Measurements from ENCODE around the gene FOSL2. TPM values are rescaled to one million over a fixed set of nuclear protein-coding genes. Genes with fewer than 3 reads are reported as not detected.
A peak's percentile ranks its signal among the peaks of the same experiment; 100 is the strongest.

FOSL2 gene
- total and polyA plus RNA-seq, 5 donors from 2014 or later = 1.9 to 195 (median 3.1) TPM

- ATAC-seq (ENCODE audit: low read depth in 2 of 2) (no peak), DNase-seq (no peak)
- peak overlapping the region in 1 of 3 donors; percentile 75 for H3K27ac Mint-ChIP-seq
- H3K4me1 ChIP-seq (ENCODE audit: control insufficient read depth, insufficient read depth, low read length, poor library complexity, severe bottlenecking) = peaks cover 62% of the 10 kb centered on the region
- no peak overlapping the region for H3K4me3 ChIP-seq (ENCODE audit: low read depth, low read length)
- peaks cover 23 to 78% (median 42%) of the 10 kb centered on the region in 4 donors for H3K4me1 Mint-ChIP-seq
- peak overlapping the region in 3 of 4 donors; percentile 5 to 78 (median 46) for H3K4me3 Mint-ChIP-seq
- H3K27me3 ChIP-seq (ENCODE audit: control insufficient read depth, insufficient read depth, low read length) = no peaks in the 10 kb centered on the region
- H3K36me3 Mint-ChIP-seq = no peaks in the 10 kb centered on the region
- no peaks in the 10 kb centered on the region for H3K36me3 ChIP-seq (ENCODE audit: control insufficient read depth, insufficient read depth, low read length)
- no peak overlapping the region for H3K27ac ChIP-seq (ENCODE audit: insufficient read depth, low read length, poor library complexity, severe bottlenecking)
- peaks cover 14% of the 10 kb centered on the region for H3K27me3 Mint-ChIP-seq
- H3K9me3 ChIP-seq (ENCODE audit: control insufficient read depth in 2 of 2, low read length in 2 of 2) = no peaks in the 10 kb centered on the region
- no peaks in the 10 kb centered on the region for H3K9me3 Mint-ChIP-seq
These were observed 28.0 kb upstream of the FOSL2 start for GRCh38 chr2:28364610-28365009.

GRCh38 chr2:28365158-28365557 is 27.5 kb upstream of the FOSL2 start:
- H3K4me1 ChIP-seq (ENCODE audit: control insufficient read depth, insufficient read depth, low read length, poor library complexity, severe bottlenecking) = peaks cover 57% of the 10 kb centered on the region
- H3K27me3 Mint-ChIP-seq = peaks cover 14% of the 10 kb centered on the region
- H3K36me3 ChIP-seq (ENCODE audit: control insufficient read depth, insufficient read depth, low read length) = no peaks in the 10 kb centered on the region
- H3K27me3 ChIP-seq (ENCODE audit: control insufficient read depth, insufficient read depth, low read length) = no peaks in the 10 kb centered on the region
- H3K4me3 ChIP-seq (ENCODE audit: low read depth, low read length) = no peak overlapping the region
- no peaks in the 10 kb centered on the region for H3K36me3 Mint-ChIP-seq
- peak overlapping the region in 1 of 3 donors; percentile 59 for H3K27ac Mint-ChIP-seq
- DNase-seq = no peak
- H3K27ac ChIP-seq (ENCODE audit: insufficient read depth, low read length, poor library complexity, severe bottlenecking) = no peak overlapping the region
- H3K9me3 ChIP-seq (ENCODE audit: control insufficient read depth in 2 of 2, low read length in 2 of 2) = no peaks in the 10 kb centered on the region
- H3K4me3 Mint-ChIP-seq = peak overlapping the region in 3 of 4 donors; percentile 5 to 78 (median 48)
- no peak for ATAC-seq (ENCODE audit: low read depth in 2 of 2)
- no peaks in the 10 kb centered on the region for H3K9me3 Mint-ChIP-seq
- H3K4me1 Mint-ChIP-seq = peaks cover 23 to 72% (median 40%) of the 10 kb centered on the region in 4 donors

GRCh38 chr2:28366149-28366495 is 26.5 kb upstream of the FOSL2 start:
- Histone ChIP-seq H3K4me3 (ENCODE audit: low read depth, low read length) (peak overlapping the region; percentile 57), H3K4me1 (ENCODE audit: control insufficient read depth, insufficient read depth, low read length, poor library complexity, severe bottlenecking) (peaks cover 47% of the 10 kb centered on the region), H3K27ac (ENCODE audit: insufficient read depth, low read length, poor library complexity, severe bottlenecking) (no peak overlapping the region), H3K9me3 (ENCODE audit: control insufficient read depth in 2 of 2, low read length in 2 of 2) (no peaks in the 10 kb centered on the region), H3K36me3 (ENCODE audit: control insufficient read depth, insufficient read depth, low read length) (no peaks in the 10 kb centered on the region), H3K27me3 (ENCODE audit: control insufficient read depth, insufficient read depth, low read length) (no peaks in the 10 kb centered on the region)
- Mint-ChIP-seq H3K9me3 (no peaks in the 10 kb centered on the region), H3K36me3 (no peaks in the 10 kb centered on the region), H3K27me3 (peaks cover 21% of the 10 kb centered on the region), H3K4me1 (peaks cover 28 to 63% (median 40%) of the 10 kb centered on the region in 4 donors), H3K4me3 (peak overlapping the region; percentile 78 to 92 (median 82)), H3K27ac (peak overlapping the region; percentile 60 to 96 (median 93))
- no peak for DNase-seq
- no peak for ATAC-seq (ENCODE audit: low read depth in 2 of 2)

DNA sequence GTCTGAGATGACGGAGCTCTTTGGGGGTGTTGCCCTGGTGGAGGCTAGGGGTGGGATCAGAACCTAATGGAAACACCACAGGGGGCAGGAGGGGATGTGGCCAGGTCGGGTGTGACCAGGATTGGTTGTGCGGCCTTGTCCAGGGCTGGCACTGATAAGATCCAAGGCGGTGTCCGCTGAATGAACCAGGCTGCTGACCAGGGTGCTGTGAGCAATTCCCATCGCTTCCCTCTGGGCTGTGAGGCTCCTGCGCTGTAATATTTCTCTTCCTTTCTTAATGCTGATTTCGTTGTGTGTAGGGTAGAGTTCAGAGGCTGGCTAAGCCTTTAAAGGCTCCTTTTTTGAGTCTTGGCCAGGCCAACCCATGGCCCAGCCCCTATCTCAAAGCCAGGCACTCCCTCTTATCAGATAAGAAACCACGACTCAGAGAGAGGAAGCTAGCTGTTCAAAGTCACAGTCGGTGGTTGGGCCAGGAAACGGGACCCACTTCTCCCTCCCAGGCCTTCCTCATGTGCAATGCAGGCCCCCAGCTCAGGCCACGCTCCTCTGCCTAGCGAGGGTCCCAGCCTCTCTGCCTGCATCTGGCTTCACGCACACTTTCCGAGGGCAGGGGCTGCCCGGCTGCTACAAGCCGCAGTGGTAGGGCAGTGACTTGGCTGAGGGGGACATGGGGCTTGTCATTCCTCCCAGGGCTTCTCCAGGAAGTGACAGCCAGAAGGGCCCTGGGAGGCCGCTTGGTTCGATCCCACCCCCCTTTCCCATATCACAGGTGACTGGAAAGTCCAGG is 26.0 kb upstream of the FOSL2 start:
- peak overlapping the region; percentile 78 to 92 (median 82) for H3K4me3 Mint-ChIP-seq
- Histone ChIP-seq H3K4me3 (ENCODE audit: low read depth, low read length) (peak overlapping the region; percentile 57), H3K9me3 (ENCODE audit: control insufficient read depth in 2 of 2, low read length in 2 of 2) (no peaks in the 10 kb centered on the region), H3K27ac (ENCODE audit: insufficient read depth, low read length, poor library complexity, severe bottlenecking) (peak overlapping the region; percentile 62), H3K36me3 (ENCODE audit: control insufficient read depth, insufficient read depth, low read length) (no peaks in the 10 kb centered on the region), H3K4me1 (ENCODE audit: control insufficient read depth, insufficient read depth, low read length, poor library complexity, severe bottlenecking) (peaks cover 42% of the 10 kb centered on the region), H3K27me3 (ENCODE audit: control insufficient read depth, insufficient read depth, low read length) (no peaks in the 10 kb centered on the region)
- DNase-seq = peak; percentile 47 to 93 (median 74)
- H3K27ac Mint-ChIP-seq = peak overlapping the region; percentile 60 to 96 (median 93)
- H3K4me1 Mint-ChIP-seq = peaks cover 28 to 57% (median 37%) of the 10 kb centered on the region in 4 donors
- ATAC-seq (ENCODE audit: low read depth in 2 of 2) = peak; percentile 93 to 98
- H3K36me3 Mint-ChIP-seq = no peaks in the 10 kb centered on the region
- H3K9me3 Mint-ChIP-seq = no peaks in the 10 kb centered on the region
- H3K27me3 Mint-ChIP-seq = peaks cover 22% of the 10 kb centered on the region

DNA sequence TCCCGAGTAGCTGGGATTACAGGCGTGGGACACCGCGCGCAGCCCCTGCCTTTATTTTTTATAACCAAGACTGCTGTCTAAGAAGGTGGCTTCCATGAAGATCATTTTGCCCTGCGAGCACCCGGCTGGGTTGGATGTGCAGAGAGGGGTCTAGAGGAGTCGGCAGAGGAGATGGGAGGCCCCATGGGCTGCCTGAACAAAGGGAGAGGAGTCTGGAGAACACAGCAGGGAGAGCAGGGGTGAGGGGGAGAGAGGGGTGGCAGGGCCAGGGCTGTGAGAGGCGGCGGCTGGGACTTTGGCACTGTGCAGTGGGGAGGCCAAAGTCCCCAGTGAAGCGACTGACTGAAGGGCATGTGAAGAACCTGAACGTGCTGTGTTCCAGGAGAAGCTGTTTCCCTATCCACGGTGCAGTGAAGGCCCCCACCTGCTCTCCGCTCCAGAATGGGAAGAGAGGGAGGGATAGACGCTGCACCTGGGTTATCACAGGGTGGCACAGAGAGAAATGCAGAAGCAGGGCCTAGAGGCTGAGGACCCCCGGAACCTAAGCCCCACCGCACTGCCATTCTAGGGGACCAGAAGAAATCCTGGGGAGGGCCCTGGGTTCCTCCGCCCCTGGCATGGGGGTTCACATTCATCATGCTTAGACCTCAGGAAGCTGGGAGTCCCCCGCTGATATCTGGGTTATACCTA is 24.8 kb upstream of the FOSL2 start:
- peak overlapping the region in 1 of 3 donors; percentile 60 for H3K27ac Mint-ChIP-seq

DNA sequence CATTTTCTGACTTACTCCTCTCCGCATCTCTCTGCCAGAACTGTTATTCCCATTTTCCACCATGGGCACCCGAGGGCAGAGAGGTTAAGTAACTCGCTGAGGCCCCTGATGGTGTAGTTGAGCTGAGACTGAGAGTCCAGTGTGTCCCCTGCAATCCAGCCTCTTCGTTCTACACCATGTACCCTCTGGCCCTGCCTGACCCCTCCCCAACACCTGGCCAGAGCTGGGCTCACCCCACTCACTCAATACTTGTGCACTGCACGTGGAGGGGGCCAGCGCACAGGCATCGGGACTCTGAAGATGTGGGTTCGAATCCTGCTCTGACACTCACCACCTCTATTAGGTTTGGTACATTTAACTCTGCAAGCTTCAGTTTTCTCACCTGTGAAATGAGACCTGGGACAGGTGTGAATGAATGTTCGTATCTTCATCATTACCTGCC is 24.3 kb upstream of the FOSL2 start:
- DNase-seq = no peak
- Mint-ChIP-seq H3K9me3 (no peaks in the 10 kb centered on the region), H3K4me1 (peaks cover 27 to 46% (median 36%) of the 10 kb centered on the region in 4 donors), H3K27me3 (peaks cover 22% of the 10 kb centered on the region), H3K27ac (no peak overlapping the region), H3K4me3 (no peak overlapping the region), H3K36me3 (no peaks in the 10 kb centered on the region)
- no peaks in the 10 kb centered on the region for H3K9me3 ChIP-seq (ENCODE audit: control insufficient read depth in 2 of 2, low read length in 2 of 2)
- H3K4me3 ChIP-seq (ENCODE audit: low read depth, low read length) = no peak overlapping the region
- H3K27me3 ChIP-seq (ENCODE audit: control insufficient read depth, insufficient read depth, low read length) = no peaks in the 10 kb centered on the region
- ATAC-seq (ENCODE audit: low read depth in 2 of 2) = no peak
- H3K36me3 ChIP-seq (ENCODE audit: control insufficient read depth, insufficient read depth, low read length) = no peaks in the 10 kb centered on the region
- H3K27ac ChIP-seq (ENCODE audit: insufficient read depth, low read length, poor library complexity, severe bottlenecking) = no peak overlapping the region
- H3K4me1 ChIP-seq (ENCODE audit: control insufficient read depth, insufficient read depth, low read length, poor library complexity, severe bottlenecking) = peaks cover 42% of the 10 kb centered on the region

More for the DNA sequence above, 24.8 kb upstream of the FOSL2 start:
- peak overlapping the region in 2 of 4 donors; percentile 27 to 92 for H3K4me3 Mint-ChIP-seq
- no peaks in the 10 kb centered on the region for H3K9me3 Mint-ChIP-seq
- no peak for DNase-seq
- ATAC-seq (ENCODE audit: low read depth in 2 of 2) = no peak
- no peak overlapping the region for H3K27ac ChIP-seq (ENCODE audit: insufficient read depth, low read length, poor library complexity, severe bottlenecking)
- no peaks in the 10 kb centered on the region for H3K36me3 Mint-ChIP-seq
- H3K4me1 ChIP-seq (ENCODE audit: control insufficient read depth, insufficient read depth, low read length, poor library complexity, severe bottlenecking) = peaks cover 42% of the 10 kb centered on the region
- H3K36me3 ChIP-seq (ENCODE audit: control insufficient read depth, insufficient read depth, low read length) = no peaks in the 10 kb centered on the region
- no peaks in the 10 kb centered on the region for H3K9me3 ChIP-seq (ENCODE audit: control insufficient read depth in 2 of 2, low read length in 2 of 2)
- no peak overlapping the region for H3K4me3 ChIP-seq (ENCODE audit: low read depth, low read length)
- peaks cover 25 to 47% (median 34%) of the 10 kb centered on the region in 4 donors for H3K4me1 Mint-ChIP-seq
- no peaks in the 10 kb centered on the region for H3K27me3 ChIP-seq (ENCODE audit: control insufficient read depth, insufficient read depth, low read length)
- H3K27me3 Mint-ChIP-seq = peaks cover 22% of the 10 kb centered on the region

DNA sequence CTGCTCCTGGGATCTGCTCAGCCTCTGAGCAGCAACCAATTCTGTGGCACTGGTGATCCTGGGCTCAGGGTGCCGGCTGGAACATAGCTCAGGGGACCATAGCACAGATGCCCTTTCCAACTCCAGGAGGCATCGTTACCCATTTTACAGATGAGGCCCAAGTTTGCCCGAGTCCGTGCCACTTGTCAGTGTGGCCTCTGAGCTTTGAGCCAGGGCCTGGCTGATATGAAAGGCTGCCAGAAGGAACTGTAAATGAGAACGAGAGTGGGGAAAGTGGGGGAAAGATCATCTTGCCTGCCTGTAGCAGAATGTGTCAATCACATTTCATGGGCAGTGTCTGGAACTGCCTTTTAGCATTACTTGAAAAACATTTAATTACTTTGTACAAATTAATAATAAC is 23.3 kb upstream of the FOSL2 start:
- Mint-ChIP-seq H3K4me3 (peak overlapping the region in 1 of 4 donors; percentile 90), H3K27ac (peak overlapping the region in 1 of 3 donors; percentile 63), H3K27me3 (peaks cover 22% of the 10 kb centered on the region), H3K9me3 (no peaks in the 10 kb centered on the region), H3K4me1 (peaks cover 28 to 43% (median 35%) of the 10 kb centered on the region in 4 donors), H3K36me3 (no peaks in the 10 kb centered on the region)
- no peak overlapping the region for H3K27ac ChIP-seq (ENCODE audit: insufficient read depth, low read length, poor library complexity, severe bottlenecking)
- no peak overlapping the region for H3K4me3 ChIP-seq (ENCODE audit: low read depth, low read length)
- peaks cover 37% of the 10 kb centered on the region for H3K4me1 ChIP-seq (ENCODE audit: control insufficient read depth, insufficient read depth, low read length, poor library complexity, severe bottlenecking)
- DNase-seq (no peak), ATAC-seq (ENCODE audit: low read depth in 2 of 2) (no peak)
- no peaks in the 10 kb centered on the region for H3K36me3 ChIP-seq (ENCODE audit: control insufficient read depth, insufficient read depth, low read length)
- no peaks in the 10 kb centered on the region for H3K27me3 ChIP-seq (ENCODE audit: control insufficient read depth, insufficient read depth, low read length)
- no peaks in the 10 kb centered on the region for H3K9me3 ChIP-seq (ENCODE audit: control insufficient read depth in 2 of 2, low read length in 2 of 2)

Measured in CD4-positive, CD25-positive, alpha-beta regulatory T cell (primary cell).